HEK293 (cell line): ENCODE measurements around the gene DDC.

Source experiments
- KLF1 ChIP-seq: fragments of 450-650 bp; formaldehyde crosslinking; IDR thresholded peaks from 2 replicates; pipeline ENCODE4 v1.5.1; 2016; ENCODE audit warnings: missing biosample characterization, missing genetic modification characterization
- KLF10 ChIP-seq: fragments of 450-650 bp; IDR thresholded peaks from 2 replicates; pipeline ENCODE4 v1.5.1; 2018; ENCODE audit warnings: missing biosample characterization, mild to moderate bottlenecking, missing genetic modification characterization
- KLF8 ChIP-seq: fragments of 450-650 bp; formaldehyde crosslinking; IDR thresholded peaks from 2 replicates; pipeline ENCODE4 v1.5.1; 2016; ENCODE audit warnings: missing biosample characterization, missing genetic modification characterization
- YY1 ChIP-seq: fragments of 450-650 bp; formaldehyde crosslinking; IDR thresholded peaks from 2 replicates; pipeline ENCODE4 v1.5.1; 2018; ENCODE audit warnings: missing biosample characterization, missing genetic modification characterization
- ZNF335 ChIP-seq: fragments of 450-650 bp; formaldehyde crosslinking; conservative IDR thresholded peaks from 2 replicates; pipeline ENCODE4 v1.5.1; 2016; ENCODE audit warnings: missing biosample characterization, missing genetic modification characterization
- ZNF473 ChIP-seq: fragments of 450-650 bp; formaldehyde crosslinking; IDR thresholded peaks from 2 replicates; pipeline ENCODE4 v1.5.1; 2017; ENCODE audit warnings: missing biosample characterization, missing genetic modification characterization
- ZNF76 ChIP-seq: fragments of 450-650 bp; formaldehyde crosslinking; IDR thresholded peaks from 2 replicates; pipeline ENCODE4; 2016; ENCODE audit warnings: low read depth, missing biosample characterization, missing genetic modification characterization, borderline replicate concordance
- TF ChIP-seq, protein P1 (sequence below): fragments of 450-650 bp; formaldehyde crosslinking; IDR thresholded peaks from 2 replicates; pipeline ENCODE4 v1.5.1; 2016; ENCODE audit warnings: missing biosample characterization, missing genetic modification characterization, low read depth
- TF ChIP-seq, protein P2 (sequence below): fragments of 450-650 bp; formaldehyde crosslinking; IDR thresholded peaks from 2 replicates; pipeline ENCODE4 v1.5.1; 2016; ENCODE audit warnings: missing biosample characterization, missing genetic modification characterization
- TF ChIP-seq, protein P3 (sequence below): fragments of 450-650 bp; formaldehyde crosslinking; IDR thresholded peaks from 2 replicates; pipeline ENCODE4 v1.5.1; 2016; ENCODE audit warnings: missing biosample characterization, missing genetic modification characterization

DNA sequence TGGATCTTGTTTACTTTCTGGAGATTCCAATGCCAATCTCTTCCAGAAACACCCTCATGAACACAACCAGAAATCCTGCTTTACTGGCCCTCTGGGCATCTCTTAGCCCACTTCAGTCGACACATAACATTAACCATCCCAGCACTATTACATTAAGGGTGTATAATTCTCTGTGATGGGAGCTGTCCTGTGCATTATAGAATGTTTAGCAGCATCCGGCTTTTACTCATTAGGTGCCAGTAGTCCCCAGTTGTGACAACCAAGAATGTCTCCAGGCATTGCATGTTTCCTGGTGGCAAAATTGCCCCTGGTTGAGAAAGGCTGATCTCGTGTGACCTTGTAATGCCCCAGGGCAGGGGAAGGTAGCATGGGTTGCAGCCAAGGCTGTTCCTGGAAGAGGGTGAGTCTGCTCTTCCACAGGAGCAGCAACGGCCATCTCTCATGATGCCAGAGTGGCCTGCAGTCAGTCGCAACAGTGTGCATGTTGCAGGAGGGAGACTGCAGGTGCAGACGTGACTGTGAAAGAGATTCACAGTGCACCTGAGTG is 2.6 kb upstream of the DDC start:
- TF ChIP-seq, protein P1, sequence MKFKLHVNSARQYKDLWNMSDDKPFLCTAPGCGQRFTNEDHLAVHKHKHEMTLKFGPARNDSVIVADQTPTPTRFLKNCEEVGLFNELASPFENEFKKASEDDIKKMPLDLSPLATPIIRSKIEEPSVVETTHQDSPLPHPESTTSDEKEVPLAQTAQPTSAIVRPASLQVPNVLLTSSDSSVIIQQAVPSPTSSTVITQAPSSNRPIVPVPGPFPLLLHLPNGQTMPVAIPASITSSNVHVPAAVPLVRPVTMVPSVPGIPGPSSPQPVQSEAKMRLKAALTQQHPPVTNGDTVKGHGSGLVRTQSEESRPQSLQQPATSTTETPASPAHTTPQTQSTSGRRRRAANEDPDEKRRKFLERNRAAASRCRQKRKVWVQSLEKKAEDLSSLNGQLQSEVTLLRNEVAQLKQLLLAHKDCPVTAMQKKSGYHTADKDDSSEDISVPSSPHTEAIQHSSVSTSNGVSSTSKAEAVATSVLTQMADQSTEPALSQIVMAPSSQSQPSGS (tag by site-specific recombination), result no peak
- TF ChIP-seq, protein P2, sequence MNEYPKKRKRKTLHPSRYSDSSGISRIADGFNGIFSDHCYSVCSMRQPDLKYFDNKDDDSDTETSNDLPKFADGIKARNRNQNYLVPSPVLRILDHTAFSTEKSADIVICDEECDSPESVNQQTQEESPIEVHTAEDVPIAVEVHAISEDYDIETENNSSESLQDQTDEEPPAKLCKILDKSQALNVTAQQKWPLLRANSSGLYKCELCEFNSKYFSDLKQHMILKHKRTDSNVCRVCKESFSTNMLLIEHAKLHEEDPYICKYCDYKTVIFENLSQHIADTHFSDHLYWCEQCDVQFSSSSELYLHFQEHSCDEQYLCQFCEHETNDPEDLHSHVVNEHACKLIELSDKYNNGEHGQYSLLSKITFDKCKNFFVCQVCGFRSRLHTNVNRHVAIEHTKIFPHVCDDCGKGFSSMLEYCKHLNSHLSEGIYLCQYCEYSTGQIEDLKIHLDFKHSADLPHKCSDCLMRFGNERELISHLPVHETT (tag by site-specific recombination), result no peak
- TF ChIP-seq KLF1 (tag by site-specific recombination) (no peak), ZNF335 (no peak), YY1 (tag by site-specific recombination) (no peak), ZNF76 (tag by site-specific recombination) (no peak), KLF8 (tag by site-specific recombination) (no peak), ZNF473 (tag by site-specific recombination) (no peak), KLF10 (tag by site-specific recombination) (no peak)
- TF ChIP-seq, protein P3, sequence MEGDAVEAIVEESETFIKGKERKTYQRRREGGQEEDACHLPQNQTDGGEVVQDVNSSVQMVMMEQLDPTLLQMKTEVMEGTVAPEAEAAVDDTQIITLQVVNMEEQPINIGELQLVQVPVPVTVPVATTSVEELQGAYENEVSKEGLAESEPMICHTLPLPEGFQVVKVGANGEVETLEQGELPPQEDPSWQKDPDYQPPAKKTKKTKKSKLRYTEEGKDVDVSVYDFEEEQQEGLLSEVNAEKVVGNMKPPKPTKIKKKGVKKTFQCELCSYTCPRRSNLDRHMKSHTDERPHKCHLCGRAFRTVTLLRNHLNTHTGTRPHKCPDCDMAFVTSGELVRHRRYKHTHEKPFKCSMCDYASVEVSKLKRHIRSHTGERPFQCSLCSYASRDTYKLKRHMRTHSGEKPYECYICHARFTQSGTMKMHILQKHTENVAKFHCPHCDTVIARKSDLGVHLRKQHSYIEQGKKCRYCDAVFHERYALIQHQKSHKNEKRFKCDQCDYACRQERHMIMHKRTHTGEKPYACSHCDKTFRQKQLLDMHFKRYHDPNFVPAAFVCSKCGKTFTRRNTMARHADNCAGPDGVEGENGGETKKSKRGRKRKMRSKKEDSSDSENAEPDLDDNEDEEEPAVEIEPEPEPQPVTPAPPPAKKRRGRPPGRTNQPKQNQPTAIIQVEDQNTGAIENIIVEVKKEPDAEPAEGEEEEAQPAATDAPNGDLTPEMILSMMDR (tag by site-specific recombination), result no peak
